H1 (cell line): ENCODE data around the gene ADCY1. TPM values are rescaled to one million over a fixed set of nuclear protein-coding genes. Genes with fewer than 3 reads are reported as not detected.

Experiments used
- CTCF ChIA-PET: fragments of 300-600 bp; sonication (Branson Sonifier 250); formaldehyde crosslinking; loops from one replicate; lab custom pipeline; 2021; ENCODE audit not compliant: partially characterized antibody; lab: Charles Lee
- POLR2A ChIA-PET: fragments of 300-600 bp; sonication (Branson Sonifier 250); formaldehyde crosslinking; loops from one replicate; lab custom pipeline; 2021; ENCODE audit warnings: inconsistent platforms; ENCODE audit not compliant: partially characterized antibody; lab: Charles Lee
- DNase-seq, 2 experiments: peaks; one replicate each; pipeline versions ENCODE4 v3.0.0 to v3.0.0-alpha.2; 2010 to 2022; ENCODE audit warnings: low spot score in 2 of 2, low read depth in 1 of 2, mixed read lengths in 1 of 2
- FAIRE-seq: peaks from 2 replicates; lab custom pipeline; 2011; peaks lifted over from hg19 to GRCh38; lab: Jason Lieb, UNC
- H2AFZ ChIP-seq: 2 replicates; pipeline ENCODE4 v1.8.1; 2012; ENCODE audit warnings: low read length, inconsistent platforms
- H2AK5ac ChIP-seq: 2 replicates; pipeline ENCODE4 v1.6.1; 2013; ENCODE audit warnings: low read depth, low read length
- H2BK120ac ChIP-seq: replicated peaks from 2 replicates; pipeline ENCODE3; 2013; ENCODE audit warnings: low read depth, low read length, inconsistent platforms
- H2BK12ac ChIP-seq: 2 replicates; pipeline ENCODE4 v1.6.1; 2013; ENCODE audit warnings: low read depth, low read length
- H2BK15ac ChIP-seq: 2 replicates; pipeline ENCODE4 v1.6.1; 2013; ENCODE audit warnings: low read length
- H2BK20ac ChIP-seq: 2 replicates; pipeline ENCODE4 v1.6.1; 2013; ENCODE audit warnings: low read length
- H2BK5ac ChIP-seq: 2 replicates; pipeline ENCODE4 v1.6.1; 2013; ENCODE audit warnings: low read depth, low read length
- H3K14ac ChIP-seq: 2 replicates; pipeline ENCODE4 v1.6.1; 2013; ENCODE audit warnings: inconsistent platforms; ENCODE audit not compliant: insufficient read length
- H3K18ac ChIP-seq: 2 replicates; pipeline ENCODE4 v1.6.1; 2013; ENCODE audit warnings: low read length; ENCODE audit errors: extremely low read depth
- H3K23ac ChIP-seq: 2 replicates; pipeline ENCODE4 v1.6.1; 2013; ENCODE audit warnings: inconsistent platforms; ENCODE audit not compliant: insufficient read length
- H3K23me2 ChIP-seq: 2 replicates; pipeline ENCODE4 v1.6.1; 2013; ENCODE audit warnings: low read depth, low read length
- H3K27ac ChIP-seq: 2 replicates; pipeline ENCODE4 v1.6.1; 2011; ENCODE audit warnings: low read depth, low read length, inconsistent platforms
- H3K27me3 ChIP-seq, 4 experiments: replicated peaks in 1 of 4; 1 replicate in 1 of 4; 2 replicates in 3 of 4; pipeline versions ENCODE4 v1.6.1 to v1.8.1; 2011 to 2013; ENCODE audit warnings: low read length in 3 of 4, mild to moderate bottlenecking in 3 of 4, inconsistent platforms in 2 of 4, mixed read lengths in 2 of 4, moderate library complexity in 1 of 4; ENCODE audit not compliant: control insufficient read depth in 3 of 4, insufficient read depth in 3 of 4; ENCODE audit errors: extremely low read depth in 1 of 4
- H3K36me3 ChIP-seq, 4 experiments: 2 replicates each; pipeline versions ENCODE4 v1.6.1 to v1.8.1; 2011 to 2013; ENCODE audit warnings: mild to moderate bottlenecking in 4 of 4, low read length in 3 of 4, moderate library complexity in 2 of 4, control low read depth in 1 of 4, inconsistent platforms in 1 of 4; ENCODE audit not compliant: insufficient read depth in 4 of 4, control insufficient read depth in 2 of 4
- H3K4ac ChIP-seq: replicated peaks from 2 replicates; pipeline ENCODE3; 2013; ENCODE audit warnings: low read length, low read depth, mixed read lengths, inconsistent platforms; ENCODE audit not compliant: insufficient read length
- H3K4me1 ChIP-seq, 4 experiments: replicated peaks in 1 of 4; 1 replicate in 1 of 4; 2 replicates in 3 of 4; pipeline versions ENCODE4 v1.6.1 to v1.8.1; 2011 to 2013; ENCODE audit warnings: low read length in 3 of 4, inconsistent platforms in 2 of 4, mixed read lengths in 1 of 4; ENCODE audit not compliant: insufficient read depth in 4 of 4, control insufficient read depth in 3 of 4
- H3K4me2 ChIP-seq, 2 experiments: 2 replicates each; pipeline versions ENCODE4 v1.6.1 to v1.8.1; 2011 to 2013; ENCODE audit warnings: low read depth in 2 of 2, low read length in 2 of 2, control low read depth in 1 of 2, inconsistent platforms in 1 of 2, mild to moderate bottlenecking in 1 of 2; ENCODE audit not compliant: insufficient read depth in 1 of 2
- H3K4me3 ChIP-seq, 4 experiments: fragments of 200-600, 300-600 bp in 1 of 4; sonication (generic), shearing (Covaris generic), sonication (Bioruptor Twin) in 1 of 4; 2 replicates each; pipeline versions ENCODE4 v1.5.1 to v1.8.1; 2011 to 2016; ENCODE audit warnings: low read length in 4 of 4, low read depth in 3 of 4, control low read depth in 2 of 4, inconsistent platforms in 2 of 4, mild to moderate bottlenecking in 2 of 4, mixed read lengths in 1 of 4, moderate library complexity in 1 of 4; ENCODE audit not compliant: insufficient read depth in 2 of 4; ENCODE audit errors: extremely low read depth in 1 of 4
- H3K56ac ChIP-seq: replicated peaks from 2 replicates; pipeline ENCODE3; 2013; ENCODE audit warnings: low read depth, mild to moderate bottlenecking, mixed read lengths, low read length, inconsistent platforms; ENCODE audit not compliant: insufficient read length
- H3K79me1 ChIP-seq: 2 replicates; pipeline ENCODE4 v1.6.1; 2013; ENCODE audit warnings: low read depth, low read length, control low read depth
- H3K79me2 ChIP-seq, 2 experiments: 2 replicates each; pipeline versions ENCODE4 v1.6.1 to v1.8.1; 2012 to 2013; ENCODE audit warnings: low read length in 2 of 2, mild to moderate bottlenecking in 2 of 2, inconsistent platforms in 1 of 2; ENCODE audit not compliant: insufficient read depth in 2 of 2, control insufficient read depth in 1 of 2
- H3K9ac ChIP-seq, 4 experiments: replicated peaks in 1 of 4; 1 replicate in 1 of 4; 2 replicates in 3 of 4; pipeline versions ENCODE4 v1.6.1 to v1.8.1; 2011 to 2013; ENCODE audit warnings: low read depth in 3 of 4, low read length in 3 of 4, control low read depth in 2 of 4, mild to moderate bottlenecking in 2 of 4, moderate library complexity in 2 of 4, inconsistent platforms in 1 of 4; ENCODE audit errors: extremely low read depth in 1 of 4
- H3K9me3 ChIP-seq, 2 experiments: 2 replicates each; pipeline versions ENCODE4 v1.6.1 to v1.8.1; 2012 to 2013; ENCODE audit warnings: mild to moderate bottlenecking in 2 of 2, moderate library complexity in 2 of 2, control low read depth in 1 of 2, inconsistent platforms in 1 of 2, low read depth in 1 of 2, low read length in 1 of 2, mixed read lengths in 1 of 2; ENCODE audit not compliant: insufficient read depth in 2 of 2
- H4K20me1 ChIP-seq, 2 experiments: replicated peaks in 1 of 2; 2 replicates each; pipeline versions ENCODE3 to v1.8.1; 2011 to 2013; ENCODE audit warnings: inconsistent platforms in 2 of 2, low read length in 2 of 2, mild to moderate bottlenecking in 1 of 2; ENCODE audit not compliant: insufficient read depth in 2 of 2, control insufficient read depth in 1 of 2
- H4K5ac ChIP-seq: 2 replicates; pipeline ENCODE4 v1.6.1; 2013; ENCODE audit warnings: low read length, low read depth, mixed read lengths, inconsistent platforms; ENCODE audit not compliant: insufficient read length
- H4K8ac ChIP-seq: 2 replicates; pipeline ENCODE4 v1.8.0; 2013; ENCODE audit warnings: mild to moderate bottlenecking, moderate library complexity, low read length, inconsistent platforms; ENCODE audit not compliant: insufficient read depth; ENCODE audit errors: extremely low read depth
- H4K91ac ChIP-seq: replicated peaks from 2 replicates; pipeline ENCODE3; 2013; ENCODE audit warnings: low read length, mixed read lengths, inconsistent platforms; ENCODE audit not compliant: insufficient read length
- ZNF274 ChIP-seq: IDR thresholded peaks from 2 replicates; pipeline ENCODE4 v1.7.0; 2012; ENCODE audit warnings: low read length, borderline replicate concordance; ENCODE audit errors: extremely low read depth
- WGBS, 2 experiments: shearing (Covaris generic) in 1 of 2; methylation state at CpG; one replicate each; pipeline versions ENCODE4 v1.1.6 to v1.1.7; 2013 to 2015; ENCODE audit warnings: low lambda C conversion rate in 2 of 2, mixed read lengths in 2 of 2, inconsistent platforms in 1 of 2, low coverage in 1 of 2, missing lambda C conversion rate in 1 of 2; ENCODE audit not compliant: insufficient replicate concordance in 2 of 2, insufficient coverage in 1 of 2, insufficient read length in 1 of 2; ENCODE audit errors: extremely low coverage in 1 of 2, missing lambda C conversion rate in 1 of 2; 5-methylcytosine and 5-hydroxymethylcytosine counted together
- polyA plus RNA-seq, 7 experiments: library from polyadenylated mRNA; depleted of rRNA in 3 of 7; stranded (reverse) in 5 of 7; unstranded in 2 of 7; fragments of >200 nt in 5 of 7; fragments of 200-250 nt in 2 of 7; gene quantifications; 1 replicate in 5 of 7; 2 replicates in 1 of 7; 4 replicates in 1 of 7; pipeline versions ENCODE4 v1.2.1 to v1.2.3, GENCODE V29; 2011 to 2013; ENCODE audit warnings: missing spikeins in 2 of 7, mixed read lengths in 2 of 7
- total RNA-seq: library from RNA; stranded (reverse); fragmentation: NEBNext Ultra II Directional; extraction: Animal tissue kit (Norgen Biotek cat#: 25700); gene quantifications from 2 replicates; pipeline ENCODE4 v1.2.1, GENCODE V29; 2021

The ADCY1 gene
- total and polyA plus RNA-seq, 2 of the 8 experiments (the other 6 are each of a cell fraction or from before 2014, with no cell fraction given) = 7.9 to 26.9 TPM

DNA sequence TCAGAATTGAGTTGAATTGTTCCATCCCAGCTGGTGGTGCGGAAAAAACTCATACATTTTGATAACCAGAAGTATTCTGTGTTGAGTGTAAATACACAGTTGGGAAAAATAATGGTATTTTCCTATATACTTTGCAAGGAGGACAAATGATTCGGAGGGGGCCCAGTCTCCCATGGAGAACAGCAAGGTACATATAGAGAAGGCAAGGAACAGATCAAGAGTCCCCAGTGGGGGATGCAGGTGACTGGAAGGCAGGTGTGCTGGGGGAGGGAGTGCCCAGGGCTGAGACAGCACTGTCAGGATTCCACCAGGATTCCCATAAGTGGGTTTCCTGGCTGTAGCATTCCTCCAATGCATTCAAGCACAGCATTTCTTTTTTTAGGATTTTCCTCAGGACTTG lies 10.8 kb upstream of the ADCY1 start:
- FAIRE-seq (no peak), DNase-seq (no peak)
- Histone ChIP-seq H3K56ac (no peak overlapping the region), H3K4me2 (peak overlapping the region in 1 of 2 experiments; percentile 37; a peak in 1 of 4 replicates), H2BK12ac (peak overlapping the region; percentile 89; the same call in 1 of the 2 replicates), H2BK120ac (no peak overlapping the region), H3K23ac (no peak overlapping the region), H2BK5ac (no peak overlapping the region), H2BK20ac (peak overlapping the region; percentile 87; the same call in 1 of the 2 replicates), H3K4me3 (no peak overlapping the region), H3K4me1 (peaks cover 9 to 31% (median 18%) of the 10 kb centered on the region in 4 experiments), H3K79me2 (no peaks in the 10 kb centered on the region), H3K4ac (no peak overlapping the region), H3K27ac (no peak overlapping the region), H3K14ac (no peak overlapping the region), H4K5ac (no peak overlapping the region), H4K8ac (no peak overlapping the region), H4K91ac (no peak overlapping the region), H3K23me2 (no peaks in the 10 kb centered on the region), H3K27me3 (no peaks in the 10 kb centered on the region; a peak in 1 of 7 replicates), H3K9ac (no peak overlapping the region), H3K9me3 (peaks cover 7 to 13% of the 10 kb centered on the region in 2 experiments; a peak in 3 of 4 replicates), H2AFZ (no peak overlapping the region), H3K36me3 (no peaks in the 10 kb centered on the region; a peak in 1 of 8 replicates), H4K20me1 (no peaks in the 10 kb centered on the region), H3K18ac (peak overlapping the region; percentile 38; the same call in 1 of the 2 replicates), H2BK15ac (no peak overlapping the region), H2AK5ac (no peak overlapping the region), H3K79me1 (no peaks in the 10 kb centered on the region)
- ChIA-PET POLR2A (interaction anchor here (1.0 to 1.9 kb wide), 2 partner anchors 10 to 19 kb away, joined by 3 to 8 read pairs; no protein-coding TSS in a partner anchor), CTCF (interaction anchor here (1.4 kb wide), 1 partner anchor 15 kb away, joined by 5 read pairs; no protein-coding TSS in a partner anchor)
- WGBS, 2 experiments = 82% methylated on average over 2 of the region's 2 CpGs; no CpG with 5 or more reads in 1 of the 2 experiments
- TF ChIP-seq ZNF274 = no peak
